K562 (cell line): ENCODE measurements around the gene MED22. TPM values are rescaled to one million over a fixed set of nuclear protein-coding genes. Genes with fewer than 3 reads are reported as not detected.

Experiments
- DMBX1 ChIP-seq: fragments of 250-450 bp; sonication (Bioruptor Pico); IDR thresholded peaks from 2 replicates; pipeline ENCODE4 v1.8.0; 2022; ENCODE audit warnings: inconsistent platforms, mild to moderate bottlenecking, moderate library complexity, borderline replicate concordance
- GATA2 ChIP-seq: sonication (generic); formaldehyde crosslinking; IDR thresholded peaks from 2 replicates; pipeline ENCODE4 v1.4.0; 2020; ENCODE audit warnings: mild to moderate bottlenecking, missing genetic modification reagents
- RB1 ChIP-seq: fragments of 450-650 bp; IDR thresholded peaks from 2 replicates; pipeline ENCODE4 v1.6.1; 2017; ENCODE audit warnings: low read depth, mild to moderate bottlenecking
- RBBP5 ChIP-seq: fragments of 200-600 bp; sonication (generic); IDR thresholded peaks from 2 replicates; pipeline ENCODE4 v1.6.1; 2012; ENCODE audit warnings: borderline replicate concordance, mild to moderate bottlenecking, low read length, control low read depth, inconsistent platforms; ENCODE audit not compliant: insufficient read depth, poor library complexity, severe bottlenecking
- RBFOX2 ChIP-seq: fragments of 200-400 bp; formaldehyde crosslinking; IDR thresholded peaks from 2 replicates; pipeline ENCODE4 v1.6.1; 2017; ENCODE audit warnings: low read depth, mild to moderate bottlenecking, low read length, moderate library complexity
- SAFB ChIP-seq: fragments of 200-400 bp; formaldehyde crosslinking; IDR thresholded peaks from 2 replicates; pipeline ENCODE4 v1.6.1; 2017; ENCODE audit warnings: low read depth, low read length, borderline replicate concordance
- SIN3B ChIP-seq: fragments of 450-650 bp; IDR thresholded peaks from 2 replicates; pipeline ENCODE4 v1.6.1; 2017; ENCODE audit warnings: low read depth, mild to moderate bottlenecking, moderate library complexity
- SMAD1 ChIP-seq: fragments of 150-350 bp; IDR thresholded peaks from 2 replicates; pipeline ENCODE4 v1.6.1; 2014; ENCODE audit warnings: low read length, low read depth; ENCODE audit not compliant: partially characterized antibody
- SP1 ChIP-seq: sonication (generic); formaldehyde crosslinking; IDR thresholded peaks from 2 replicates; pipeline ENCODE4 v1.8.1; 2022; ENCODE audit warnings: mild to moderate bottlenecking, missing genetic modification reagents
- SREBF1 ChIP-seq: fragments of 150-350 bp; IDR thresholded peaks from 2 replicates; pipeline ENCODE4 v1.6.1; 2014; ENCODE audit warnings: antibody characterized with exemption, low read depth, low read length, borderline replicate concordance
- TAF7 ChIP-seq: fragments of 450-650 bp; IDR thresholded peaks from 2 replicates; pipeline ENCODE4 v1.6.1; 2016; ENCODE audit warnings: missing genetic modification characterization, missing compliant biosample characterization
- U2AF2 ChIP-seq: fragments of 200-400 bp; formaldehyde crosslinking; optimal IDR thresholded peaks from 2 replicates; pipeline ENCODE3; 2017; ENCODE audit warnings: low read depth, mild to moderate bottlenecking, low read length
- polyA plus RNA-seq, 8 experiments: library from polyadenylated mRNA; depleted of rRNA in 4 of 8; stranded (reverse) in 5 of 8; unstranded in 3 of 8; fragments of >200 nt; fragmentation: Nextera tagmentation in 2 of 8; fragmentation: Illumina TruSeq in 1 of 8; extraction: Ambion mirVana in 2 of 8; extraction: Trizol in 1 of 8; gene quantifications; 2 replicates each; pipeline versions ENCODE4 v1.2.1 to v1.2.3, GENCODE V29; 2011 to 2014; ENCODE audit warnings: inconsistent platforms in 1 of 8, missing spikeins in 1 of 8
- total RNA-seq, 7 experiments: library from RNA; depleted of rRNA in 6 of 7; stranded (reverse); fragments of >200 nt in 6 of 7; fragmentation: Illumina TruSeq in 2 of 7; extraction: Trizol in 2 of 7; gene quantifications; 2 replicates each; pipeline versions ENCODE4 v1.2.1 to v1.2.3, GENCODE V29; 2011 to 2021; ENCODE audit warnings: low replicate concordance in 1 of 7
- TF ChIP-seq, protein P1 (sequence below), 2 experiments: fragments of 450-650 bp; IDR thresholded peaks; 2 replicates each; pipeline ENCODE4 v1.6.1; 2016; ENCODE audit warnings: mild to moderate bottlenecking in 2 of 2, borderline replicate concordance in 1 of 2, low read depth in 1 of 2, moderate library complexity in 1 of 2
- TF ChIP-seq, protein P2 (sequence below): fragments of 150-350 bp; IDR thresholded peaks from 2 replicates; pipeline ENCODE4 v1.6.1; 2014; ENCODE audit warnings: low read depth, mild to moderate bottlenecking, low read length, borderline replicate concordance

MED22 gene
- total and polyA plus RNA-seq, 9 of the 15 experiments (the other 6 are each of a cell fraction or from before 2014, with no cell fraction given), result 0.73 to 35.6 (median 22.3) TPM

DNA sequence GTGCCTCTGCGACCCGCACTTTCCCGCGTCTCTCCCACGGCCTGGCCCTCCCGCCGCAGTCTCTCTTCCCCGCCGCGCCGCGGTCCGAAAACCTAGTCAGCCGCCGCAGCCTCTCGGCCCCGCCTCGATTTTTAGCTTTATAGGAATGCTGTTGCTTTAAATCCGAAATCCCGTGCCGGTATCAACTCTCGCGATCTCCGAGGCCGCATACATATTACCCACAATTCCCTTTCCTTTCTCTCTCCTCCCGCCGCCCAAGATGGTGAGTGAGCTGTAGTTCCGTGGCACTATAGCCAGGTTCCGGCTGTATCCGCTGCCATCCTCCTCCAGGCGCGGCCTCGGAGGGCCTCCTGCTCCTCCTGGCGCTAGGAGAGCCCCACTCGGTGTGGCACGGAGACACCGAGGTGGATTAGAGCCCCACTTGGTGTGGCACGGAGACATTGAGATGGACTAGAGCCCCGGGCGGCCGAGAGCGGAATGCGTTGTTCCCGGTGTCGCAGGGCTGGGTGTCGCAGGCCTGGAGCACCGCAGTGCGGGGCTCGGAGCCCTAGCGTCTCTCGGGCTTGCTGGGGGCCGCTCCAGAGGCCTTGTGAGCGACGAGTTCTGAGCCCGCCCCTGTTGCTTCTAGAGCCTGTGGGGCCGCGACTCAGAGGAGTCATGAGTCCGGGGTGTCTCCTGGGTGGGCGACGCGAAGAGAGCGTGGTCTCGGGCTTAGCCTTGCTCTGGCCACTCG is at the start of gene MED22, which contains the start of gene RPL7A (continued):
- TF ChIP-seq RBFOX2 (peak; percentile 98), TAF7 (tag) (peak; percentile 100), SAFB (0 out of 2 replicates have a peak, but pooled peaks have one; percentile 19), SP1 (CRISPR knock-in tag) (0 out of 2 replicates have a peak, but pooled peaks have one; percentile 39), RBBP5 (peak; percentile 99), RB1 (peak; percentile 73), DMBX1 (CRISPR knock-in tag) (no peak), GATA2 (no peak), U2AF2 (no peak), SIN3B (peak; percentile 76; the same call in 1 of the 2 replicates), SMAD1 (peak; percentile 89), SREBF1 (no peak)
- TF ChIP-seq, protein P1, sequence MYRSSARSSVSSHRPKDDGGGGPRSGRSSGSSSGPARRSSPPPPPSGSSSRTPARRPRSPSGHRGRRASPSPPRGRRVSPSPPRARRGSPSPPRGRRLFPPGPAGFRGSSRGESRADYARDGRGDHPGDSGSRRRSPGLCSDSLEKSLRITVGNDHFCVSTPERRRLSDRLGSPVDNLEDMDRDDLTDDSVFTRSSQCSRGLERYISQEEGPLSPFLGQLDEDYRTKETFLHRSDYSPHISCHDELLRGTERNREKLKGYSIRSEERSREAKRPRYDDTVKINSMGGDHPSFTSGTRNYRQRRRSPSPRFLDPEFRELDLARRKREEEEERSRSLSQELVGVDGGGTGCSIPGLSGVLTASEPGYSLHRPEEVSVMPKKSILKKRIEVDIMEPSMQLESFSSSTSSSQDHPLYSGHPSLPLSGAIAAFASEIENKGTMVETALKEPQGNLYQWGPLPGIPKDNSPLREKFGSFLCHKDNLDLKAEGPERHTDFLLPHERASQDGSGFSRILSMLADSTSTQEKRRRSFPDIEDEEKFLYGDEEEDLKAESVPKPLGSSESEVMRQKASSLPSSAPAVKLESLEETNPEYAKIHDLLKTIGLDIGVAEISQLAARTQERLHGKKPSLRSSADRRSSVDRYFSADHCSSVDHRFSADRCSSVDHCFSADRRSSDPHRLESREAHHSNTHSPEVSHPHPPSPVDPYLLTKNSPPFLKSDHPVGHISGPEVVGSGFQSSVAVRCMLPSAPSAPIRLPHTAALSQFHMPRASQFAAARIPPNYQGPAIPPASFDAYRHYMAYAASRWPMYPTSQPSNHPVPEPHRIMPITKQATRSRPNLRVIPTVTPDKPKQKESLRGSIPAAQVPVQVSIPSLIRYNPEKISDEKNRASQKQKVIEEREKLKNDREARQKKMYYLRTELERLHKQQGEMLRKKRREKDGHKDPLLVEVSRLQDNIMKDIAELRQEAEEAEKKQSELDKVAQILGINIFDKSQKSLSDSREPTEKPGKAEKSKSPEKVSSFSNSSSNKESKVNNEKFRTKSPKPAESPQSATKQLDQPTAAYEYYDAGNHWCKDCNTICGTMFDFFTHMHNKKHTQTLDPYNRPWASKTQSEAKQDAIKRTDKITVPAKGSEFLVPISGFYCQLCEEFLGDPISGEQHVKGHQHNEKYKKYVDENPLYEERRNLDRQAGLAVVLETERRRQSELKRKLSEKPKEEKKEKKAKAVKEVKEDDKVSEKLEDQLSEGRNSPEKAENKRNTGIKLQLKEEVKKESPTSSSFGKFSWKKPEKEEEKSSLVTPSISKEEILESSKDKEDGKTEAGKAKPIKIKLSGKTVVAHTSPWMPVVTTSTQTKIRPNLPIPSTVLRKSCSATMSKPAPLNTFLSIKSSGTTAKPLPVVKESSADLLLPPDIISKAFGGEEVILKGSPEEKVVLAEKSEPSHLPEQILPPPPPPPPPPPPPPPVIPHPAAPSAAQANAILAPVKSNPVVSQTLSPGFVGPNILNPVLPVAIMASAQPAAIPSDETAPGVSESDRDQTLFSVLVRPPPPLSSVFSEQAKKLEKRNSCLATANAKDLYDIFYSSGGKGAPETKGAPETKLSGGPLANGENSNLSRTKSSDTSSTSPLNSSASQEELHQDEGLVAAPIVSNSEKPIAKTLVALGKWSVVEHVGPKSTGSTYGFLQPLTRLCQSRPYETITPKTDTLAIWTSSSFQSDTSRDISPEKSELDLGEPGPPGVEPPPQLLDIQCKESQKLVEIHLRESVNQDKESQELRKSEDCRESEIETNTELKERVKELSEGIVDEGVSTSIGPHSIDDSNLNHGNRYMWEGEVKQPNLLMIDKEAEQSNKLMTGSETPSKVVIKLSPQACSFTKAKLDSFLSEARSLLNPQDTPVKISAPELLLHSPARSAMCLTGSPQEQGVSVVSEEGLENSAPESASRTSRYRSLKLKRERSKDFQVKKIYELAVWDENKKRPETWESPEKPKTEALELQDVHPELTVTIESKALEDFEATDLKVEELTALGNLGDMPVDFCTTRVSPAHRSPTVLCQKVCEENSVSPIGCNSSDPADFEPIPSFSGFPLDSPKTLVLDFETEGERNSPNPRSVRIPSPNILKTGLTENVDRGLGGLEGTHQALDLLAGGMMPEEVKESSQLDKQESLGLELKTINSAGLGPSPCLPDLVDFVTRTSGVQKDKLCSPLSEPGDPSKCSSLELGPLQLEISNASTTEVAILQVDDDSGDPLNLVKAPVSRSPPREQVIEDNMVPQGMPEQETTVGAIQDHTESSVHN (IDR thresholded peaks at IDR 0.05; ENCODE audit: borderline replicate concordance in 1 of 2, low read depth in 1 of 2), result peak in 1 of 2 experiments; percentile 92; a peak in 2 of 4 replicates
- TF ChIP-seq, protein P2, sequence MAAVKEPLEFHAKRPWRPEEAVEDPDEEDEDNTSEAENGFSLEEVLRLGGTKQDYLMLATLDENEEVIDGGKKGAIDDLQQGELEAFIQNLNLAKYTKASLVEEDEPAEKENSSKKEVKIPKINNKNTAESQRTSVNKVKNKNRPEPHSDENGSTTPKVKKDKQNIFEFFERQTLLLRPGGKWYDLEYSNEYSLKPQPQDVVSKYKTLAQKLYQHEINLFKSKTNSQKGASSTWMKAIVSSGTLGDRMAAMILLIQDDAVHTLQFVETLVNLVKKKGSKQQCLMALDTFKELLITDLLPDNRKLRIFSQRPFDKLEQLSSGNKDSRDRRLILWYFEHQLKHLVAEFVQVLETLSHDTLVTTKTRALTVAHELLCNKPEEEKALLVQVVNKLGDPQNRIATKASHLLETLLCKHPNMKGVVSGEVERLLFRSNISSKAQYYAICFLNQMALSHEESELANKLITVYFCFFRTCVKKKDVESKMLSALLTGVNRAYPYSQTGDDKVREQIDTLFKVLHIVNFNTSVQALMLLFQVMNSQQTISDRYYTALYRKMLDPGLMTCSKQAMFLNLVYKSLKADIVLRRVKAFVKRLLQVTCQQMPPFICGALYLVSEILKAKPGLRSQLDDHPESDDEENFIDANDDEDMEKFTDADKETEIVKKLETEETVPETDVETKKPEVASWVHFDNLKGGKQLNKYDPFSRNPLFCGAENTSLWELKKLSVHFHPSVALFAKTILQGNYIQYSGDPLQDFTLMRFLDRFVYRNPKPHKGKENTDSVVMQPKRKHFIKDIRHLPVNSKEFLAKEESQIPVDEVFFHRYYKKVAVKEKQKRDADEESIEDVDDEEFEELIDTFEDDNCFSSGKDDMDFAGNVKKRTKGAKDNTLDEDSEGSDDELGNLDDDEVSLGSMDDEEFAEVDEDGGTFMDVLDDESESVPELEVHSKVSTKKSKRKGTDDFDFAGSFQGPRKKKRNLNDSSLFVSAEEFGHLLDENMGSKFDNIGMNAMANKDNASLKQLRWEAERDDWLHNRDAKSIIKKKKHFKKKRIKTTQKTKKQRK, result no peak
